ENCODE measurements around the gene PDIA2. TPM values are rescaled to one million over a fixed set of nuclear protein-coding genes. Genes with fewer than 3 reads are reported as not detected.

Gene PDIA2
- total and polyA plus RNA-seq, 11 donors, result 0.17 to 9.3 (median 3.1) TPM

DNA sequence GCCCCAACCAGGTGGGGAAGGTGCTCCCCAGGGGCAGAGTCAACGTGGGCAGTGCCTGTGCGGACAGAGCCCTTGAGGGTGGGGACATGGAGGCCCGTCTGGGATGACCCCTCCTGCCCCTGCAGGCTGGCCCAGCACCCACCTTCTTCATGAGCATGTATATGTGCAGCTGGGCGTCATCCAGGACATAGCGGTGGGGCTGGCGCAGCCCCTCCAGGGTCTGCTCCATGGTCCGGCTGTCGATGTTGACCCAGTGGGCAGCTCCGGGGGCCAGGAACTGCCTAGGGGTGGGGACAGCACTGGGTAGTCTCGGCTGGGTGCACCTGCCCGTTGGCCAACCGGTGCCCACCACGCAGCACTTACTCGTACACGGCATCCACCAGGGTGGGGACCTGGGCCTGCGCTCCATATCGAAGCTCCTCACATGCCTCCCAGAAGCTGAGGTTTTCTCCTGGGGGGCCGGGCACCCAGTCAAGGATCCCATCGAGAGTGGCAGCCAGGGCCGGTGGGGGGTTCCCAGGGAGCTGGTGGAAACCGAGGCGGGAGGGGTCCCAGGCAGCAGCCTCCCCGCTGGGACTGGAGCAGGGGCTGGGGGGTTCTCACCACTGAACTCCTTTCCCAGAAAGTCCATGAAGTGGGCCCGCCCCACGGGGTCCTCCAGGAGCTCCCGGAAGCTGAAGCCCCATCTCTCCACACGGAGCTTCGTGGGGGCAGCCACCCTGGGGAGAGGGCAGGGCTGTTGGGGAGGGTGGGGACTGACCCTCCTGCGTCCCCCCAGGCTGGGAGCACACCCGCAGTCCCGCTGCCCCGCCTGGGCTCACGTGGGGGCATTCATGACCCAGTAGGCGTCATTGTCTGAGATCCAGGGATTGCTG lies 12.3 kb upstream of the PDIA2 start:
- no peak for TF ChIP-seq POLR2A (IDR thresholded peaks at IDR 0.05)
- TF ChIP-seq, protein P1, sequence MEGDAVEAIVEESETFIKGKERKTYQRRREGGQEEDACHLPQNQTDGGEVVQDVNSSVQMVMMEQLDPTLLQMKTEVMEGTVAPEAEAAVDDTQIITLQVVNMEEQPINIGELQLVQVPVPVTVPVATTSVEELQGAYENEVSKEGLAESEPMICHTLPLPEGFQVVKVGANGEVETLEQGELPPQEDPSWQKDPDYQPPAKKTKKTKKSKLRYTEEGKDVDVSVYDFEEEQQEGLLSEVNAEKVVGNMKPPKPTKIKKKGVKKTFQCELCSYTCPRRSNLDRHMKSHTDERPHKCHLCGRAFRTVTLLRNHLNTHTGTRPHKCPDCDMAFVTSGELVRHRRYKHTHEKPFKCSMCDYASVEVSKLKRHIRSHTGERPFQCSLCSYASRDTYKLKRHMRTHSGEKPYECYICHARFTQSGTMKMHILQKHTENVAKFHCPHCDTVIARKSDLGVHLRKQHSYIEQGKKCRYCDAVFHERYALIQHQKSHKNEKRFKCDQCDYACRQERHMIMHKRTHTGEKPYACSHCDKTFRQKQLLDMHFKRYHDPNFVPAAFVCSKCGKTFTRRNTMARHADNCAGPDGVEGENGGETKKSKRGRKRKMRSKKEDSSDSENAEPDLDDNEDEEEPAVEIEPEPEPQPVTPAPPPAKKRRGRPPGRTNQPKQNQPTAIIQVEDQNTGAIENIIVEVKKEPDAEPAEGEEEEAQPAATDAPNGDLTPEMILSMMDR (IDR thresholded peaks at IDR 0.05), result no peak
- 86 to 93% (median 90%) methylated on average over 20 to 34 of the region's 34 CpGs for WGBS, 4 donors
- H3K4me3 ChIP-seq, result no peak overlapping the region
- intact Hi-C loops (cut with DNase I), result no loop called here
- H3K36me3 ChIP-seq, result peaks cover 0 to 2% (median 0%) of the 10 kb centered on the region in 9 donors
- H3K27ac ChIP-seq, result no peak overlapping the region
- ATAC-seq (no peak), DNase-seq (peak in 1 of 5 donors; percentile 16)
- peaks cover 0 to 13% (median 0%) of the 10 kb centered on the region in 9 donors for H3K27me3 ChIP-seq
- H3K4me1 ChIP-seq, result peaks cover 0 to 13% (median 4%) of the 10 kb centered on the region in 12 donors
- no peaks in the 10 kb centered on the region for H3K9me3 ChIP-seq

DNA sequence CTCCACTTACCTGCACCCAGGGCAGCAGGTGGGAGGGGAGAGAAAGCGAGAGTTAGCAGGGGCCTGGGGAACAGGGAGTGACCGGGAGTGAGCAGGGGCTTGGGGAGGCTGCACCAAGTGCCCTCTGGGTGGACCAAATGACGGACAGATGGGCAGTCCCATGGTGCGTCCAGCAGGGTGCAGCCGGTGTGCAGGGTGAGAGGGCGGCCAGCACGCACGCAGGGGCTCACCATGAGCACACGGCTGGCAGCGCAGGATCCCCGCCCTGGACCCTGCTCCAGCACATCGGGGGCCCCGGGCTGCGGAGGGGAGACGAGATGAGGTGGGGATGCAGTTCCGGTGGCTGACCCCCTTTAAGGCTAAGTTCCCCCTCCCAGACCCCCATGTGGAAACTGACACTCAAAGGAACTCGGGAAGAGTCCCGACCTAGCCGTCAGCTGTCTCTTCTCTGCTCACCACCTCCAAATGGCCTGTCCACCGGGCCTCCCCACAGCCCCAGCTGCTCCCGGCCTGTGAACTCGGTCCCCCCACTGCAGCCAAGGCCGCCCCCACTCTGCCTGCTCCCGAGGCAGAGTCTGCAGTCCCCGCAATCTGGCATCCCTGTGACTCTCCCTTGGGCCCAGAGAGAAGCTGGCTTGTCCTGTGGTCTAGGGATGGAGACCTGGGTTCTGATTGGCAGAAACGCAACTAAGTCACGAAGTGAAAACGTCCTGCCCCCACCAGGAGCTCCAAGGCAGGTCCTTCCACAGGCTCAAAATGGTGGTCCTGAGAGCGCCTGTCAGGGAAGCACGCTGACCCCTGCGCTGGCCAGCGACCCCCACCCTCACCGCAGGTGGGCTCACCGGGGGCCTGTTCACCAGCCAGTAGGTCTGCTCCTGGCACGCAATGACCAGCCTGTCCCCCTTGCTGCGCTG lies 10.1 kb upstream of the PDIA2 start:
- DNase-seq, result peak in 1 of 5 donors; percentile 17
- no peak for ATAC-seq
- H3K36me3 ChIP-seq, result no peaks in the 10 kb centered on the region
- H3K4me3 ChIP-seq, result no peak overlapping the region
- no peak overlapping the region for H3K27ac ChIP-seq
- no peaks in the 10 kb centered on the region for H3K9me3 ChIP-seq
- peaks cover 0 to 22% (median 0%) of the 10 kb centered on the region in 9 donors for H3K27me3 ChIP-seq
- 79 to 82% (median 80%) methylated on average over 13 to 36 of the region's 36 CpGs for WGBS, 4 donors
- intact Hi-C loops (cut with DNase I), result no loop called here
- TF ChIP-seq, protein P1 (IDR thresholded peaks at IDR 0.05), result no peak
- TF ChIP-seq POLR2A (IDR thresholded peaks at IDR 0.05), result no peak
- peaks cover 0 to 22% (median 4%) of the 10 kb centered on the region in 12 donors for H3K4me1 ChIP-seq

GRCh38 chr16:273547-274421 lies 9.2 kb upstream of the PDIA2 start:
- ATAC-seq (peak in 1 of 4 donors; percentile 4), DNase-seq (peak in 1 of 5 donors; percentile 16)
- Histone ChIP-seq H3K4me3 (no peak overlapping the region), H3K4me1 (peaks cover 0 to 23% (median 4%) of the 10 kb centered on the region in 12 donors), H3K27ac (no peak overlapping the region), H3K36me3 (no peaks in the 10 kb centered on the region), H3K9me3 (no peaks in the 10 kb centered on the region), H3K27me3 (peaks cover 0 to 23% (median 0%) of the 10 kb centered on the region in 9 donors)
- TF ChIP-seq POLR2A (IDR thresholded peaks at IDR 0.05), result no peak
- TF ChIP-seq, protein P1 (IDR thresholded peaks at IDR 0.05), result no peak
- 82 to 94% (median 87%) methylated on average over 13 to 30 of the region's 30 CpGs for WGBS, 4 donors
- intact Hi-C loops (cut with DNase I), result no loop called here

All from heart left ventricle (tissue), 16 donors.